IMR-90 (cell line): ENCODE data around the gene BMP4. TPM values are rescaled to one million over a fixed set of nuclear protein-coding genes. Genes with fewer than 3 reads are reported as not detected.

Source experiments
- ATAC-seq: fragments of 200-7000 bp; cut with Tn5 transposase; 2 replicates; pipeline ENCODE4 v1.9.1; 2020; ENCODE audit warnings: low read depth, mild to moderate bottlenecking, moderate library complexity
- BruUV-seq: library from RNA; stranded (reverse); fragments of 400-500 nt; replicated peaks from 2 replicates; lab custom pipeline; 2021; lab: Mats Ljungman, UMichigan
- CTCF ChIA-PET: fragments of 300-600 bp; formaldehyde crosslinking; extraction: SDS; loops from one replicate; lab custom pipeline; 2021; ENCODE audit warnings: antibody characterized with exemption; lab: Yijun Ruan, JAX
- POLR2A ChIA-PET: fragments of 300-600 bp; sonication (Branson Sonifier 250); formaldehyde crosslinking; loops from one replicate; lab custom pipeline; 2022; ENCODE audit warnings: antibody characterized with exemption; ENCODE audit not compliant: unreplicated experiment; lab: Charles Lee
- DNase-seq: peaks from one replicate; pipeline ENCODE4 v3.0.0; 2013
- H2AFZ ChIP-seq: replicated peaks from 2 replicates; pipeline ENCODE3; 2013; ENCODE audit warnings: low read length, mild to moderate bottlenecking; ENCODE audit not compliant: poor library complexity
- H2AK5ac ChIP-seq: 2 replicates; pipeline ENCODE4 v1.6.1; 2013; ENCODE audit warnings: low read depth, low read length, inconsistent platforms
- H2AK9ac ChIP-seq: replicated peaks from 2 replicates; pipeline ENCODE3; 2013; ENCODE audit warnings: mild to moderate bottlenecking, low read depth, low read length, moderate library complexity; ENCODE audit not compliant: poor library complexity
- H2BK120ac ChIP-seq: 2 replicates; pipeline ENCODE4 v1.6.1; 2013; ENCODE audit warnings: low read depth, low read length, inconsistent platforms
- H2BK15ac ChIP-seq: 3 replicates; pipeline ENCODE4 v1.6.1; 2013; ENCODE audit warnings: low read depth, low read length, inconsistent platforms
- H2BK20ac ChIP-seq: 2 replicates; pipeline ENCODE4 v1.6.1; 2013; ENCODE audit warnings: low read depth, mild to moderate bottlenecking, inconsistent platforms, low read length, moderate library complexity
- H2BK5ac ChIP-seq: 2 replicates; pipeline ENCODE4 v1.6.1; 2013; ENCODE audit warnings: mild to moderate bottlenecking, low read depth, low read length, inconsistent platforms; ENCODE audit not compliant: poor library complexity, severe bottlenecking
- H3K14ac ChIP-seq: replicated peaks from 2 replicates; pipeline ENCODE4 v1.6.1; 2013; ENCODE audit warnings: low read depth, low read length, inconsistent platforms
- H3K18ac ChIP-seq: 2 replicates; pipeline ENCODE4 v1.6.1; 2013; ENCODE audit warnings: low read depth, low read length, control low read depth
- H3K23ac ChIP-seq: 2 replicates; pipeline ENCODE4 v1.6.1; 2013; ENCODE audit warnings: low read depth, low read length, inconsistent platforms
- H3K27ac ChIP-seq: 2 replicates; pipeline ENCODE4 v1.5.1; 2013; ENCODE audit warnings: mild to moderate bottlenecking, control low read depth, low read length; ENCODE audit not compliant: insufficient read depth
- H3K27me3 ChIP-seq: 2 replicates; pipeline ENCODE4 v1.6.1; 2013; ENCODE audit warnings: low read length; ENCODE audit not compliant: control insufficient read depth, insufficient read depth
- H3K36me3 ChIP-seq: 2 replicates; pipeline ENCODE4 v1.6.1; 2013; ENCODE audit warnings: low read length, mixed read lengths; ENCODE audit not compliant: control insufficient read depth, insufficient read depth
- H3K4ac ChIP-seq: 2 replicates; pipeline ENCODE4 v1.6.1; 2013; ENCODE audit warnings: low read depth, low read length, inconsistent platforms
- H3K4me1 ChIP-seq: 2 replicates; pipeline ENCODE4 v1.6.1; 2013; ENCODE audit warnings: low read length, mixed read lengths; ENCODE audit not compliant: control insufficient read depth, insufficient read depth
- H3K4me2 ChIP-seq: 2 replicates; pipeline ENCODE4 v1.6.1; 2013; ENCODE audit warnings: low read depth, mild to moderate bottlenecking, control low read depth, low read length, moderate library complexity
- H3K4me3 ChIP-seq: 2 replicates; pipeline ENCODE4 v1.5.1; 2013; ENCODE audit warnings: low read depth, mild to moderate bottlenecking, control low read depth, low read length, moderate library complexity; ENCODE audit not compliant: insufficient read depth
- H3K56ac ChIP-seq: 2 replicates; pipeline ENCODE4 v1.6.1; 2013; ENCODE audit warnings: low read length, inconsistent platforms; ENCODE audit not compliant: insufficient read depth; ENCODE audit errors: extremely low read depth
- H3K79me1 ChIP-seq, 2 experiments: 2 replicates each; pipeline ENCODE4 v1.6.1; 2013; ENCODE audit warnings: low read length in 2 of 2, inconsistent platforms in 1 of 2, low read depth in 1 of 2
- H3K9ac ChIP-seq: 2 replicates; pipeline ENCODE4 v1.6.1; 2013; ENCODE audit warnings: low read depth, low read length, control low read depth
- H3K9me1 ChIP-seq: 2 replicates; pipeline ENCODE4 v1.6.1; 2013; ENCODE audit warnings: low read length, inconsistent platforms; ENCODE audit not compliant: insufficient read depth
- H3K9me3 ChIP-seq: 2 replicates; pipeline ENCODE4 v1.6.1; 2013; ENCODE audit warnings: low read length; ENCODE audit not compliant: control insufficient read depth, insufficient read depth
- H4K20me1 ChIP-seq: 2 replicates; pipeline ENCODE4 v1.6.1; 2013; ENCODE audit warnings: low read length, inconsistent platforms; ENCODE audit not compliant: insufficient read depth
- H4K5ac ChIP-seq: 2 replicates; pipeline ENCODE4 v1.6.1; 2013; ENCODE audit warnings: mild to moderate bottlenecking, low read depth, low read length, control low read depth
- H4K8ac ChIP-seq, 2 experiments: 2 replicates each; pipeline ENCODE4 v1.6.1; 2013; ENCODE audit warnings: low read depth in 2 of 2, low read length in 2 of 2, control low read depth in 1 of 2, inconsistent platforms in 1 of 2
- H4K91ac ChIP-seq: 2 replicates; pipeline ENCODE4 v1.6.1; 2013; ENCODE audit warnings: low read depth, low read length, inconsistent platforms; ENCODE audit not compliant: insufficient read depth
- BHLHE40 ChIP-seq: fragments of 150-350 bp; IDR thresholded peaks from 2 replicates; pipeline ENCODE4 v1.6.1; 2016; ENCODE audit warnings: mild to moderate bottlenecking, low read depth, low read length
- CEBPB ChIP-seq: IDR thresholded peaks from 2 replicates; pipeline ENCODE4 v1.6.1; 2012; ENCODE audit warnings: low read depth, low read length, improper control_type of control experiment
- MAZ ChIP-seq: IDR thresholded peaks from 2 replicates; pipeline ENCODE4 v1.6.1; 2012; ENCODE audit warnings: low read depth, mild to moderate bottlenecking, low read length, improper control_type of control experiment, moderate library complexity, borderline replicate concordance
- SMC3 ChIP-seq: fragments of 150-350 bp; IDR thresholded peaks from 2 replicates; pipeline ENCODE4 v1.6.1; 2016; ENCODE audit warnings: low read depth, mild to moderate bottlenecking, antibody characterized with exemption, low read length, moderate library complexity
- WGBS, 2 experiments: methylation state at CpG; one replicate each; pipeline versions ENCODE4 v1.1.5 to v1.1.7; 2013; ENCODE audit warnings: missing lambda C conversion rate in 2 of 2; ENCODE audit not compliant: insufficient read length in 1 of 2; ENCODE audit errors: extremely low coverage in 2 of 2; 5-methylcytosine and 5-hydroxymethylcytosine counted together
- dilution Hi-C: fragments of 300-500 bp; cut with HindIII; formaldehyde crosslinking; loops from one replicate; pipeline ENCODE4 v1.14.3; 2018; ENCODE audit warnings: low sequenced_read_pairs; ENCODE audit not compliant: unreplicated experiment
- in situ Hi-C: fragments of 300-500 bp; cut with MboI; formaldehyde crosslinking; loops from 3 replicates; pipeline ENCODE4 v1.14.3; 2019; ENCODE audit warnings: low sequenced_read_pairs, inconsistent platforms, mixed read lengths
- intact Hi-C: fragments of 100-400 bp; cut with micrococcal nuclease; formaldehyde crosslinking; loops from 2 replicates; pipeline ENCODE4 v1.10.0; 2022
- polyA plus RNA-seq, 3 experiments: library from polyadenylated mRNA; depleted of rRNA; stranded (reverse); fragments of >200 nt; gene quantifications; 2 replicates each; pipeline ENCODE4 v1.2.3, GENCODE V29; 2012; ENCODE audit warnings: low replicate concordance in 1 of 3
- total RNA-seq: library from RNA; depleted of rRNA; stranded (reverse); fragments of >200 nt; gene quantifications from 2 replicates; pipeline ENCODE4 v1.2.3, GENCODE V29; 2012
- TF ChIP-seq, protein P1 (sequence below): fragments of 150-350 bp; IDR thresholded peaks from 2 replicates; pipeline ENCODE4 v1.6.1; 2017; ENCODE audit warnings: mild to moderate bottlenecking, antibody characterized with exemption, low read length, low read depth

BMP4 gene
- total and polyA plus RNA-seq, 2 of the 4 experiments (the other 2 are of a cell fraction): 3.4 to 4.2 TPM

DNA sequence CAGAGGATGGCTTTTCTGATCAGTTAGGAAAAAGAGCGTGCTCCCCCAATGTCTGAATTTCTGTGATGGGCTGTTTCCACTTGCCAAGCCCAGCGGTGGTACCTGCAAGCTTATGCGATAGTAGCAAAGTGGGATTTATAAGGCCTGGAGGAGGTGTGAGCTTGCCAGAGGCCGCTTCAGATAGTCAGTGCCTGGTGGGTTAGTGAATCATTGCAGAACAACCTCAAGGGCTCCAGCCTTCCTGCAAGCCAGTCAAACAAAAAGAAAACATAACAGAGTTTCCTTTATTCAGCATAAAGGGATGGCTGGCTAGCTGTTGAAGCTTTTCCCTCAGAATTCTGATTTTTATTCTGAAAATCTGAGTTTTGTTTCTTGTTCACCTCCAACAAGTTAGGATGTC, 7.6 kb upstream of the BMP4 start:
- WGBS, 2 experiments: no CpG with 5 or more reads among the region's 4 CpGs
- H4K8ac ChIP-seq: no peak overlapping the region
- H3K4me3 ChIP-seq: no peak overlapping the region
- no peak overlapping the region for H2BK120ac ChIP-seq
- TF ChIP-seq MAZ (no peak), SMC3 (no peak), BHLHE40 (no peak), CEBPB (no peak)
- TF ChIP-seq, protein P1, sequence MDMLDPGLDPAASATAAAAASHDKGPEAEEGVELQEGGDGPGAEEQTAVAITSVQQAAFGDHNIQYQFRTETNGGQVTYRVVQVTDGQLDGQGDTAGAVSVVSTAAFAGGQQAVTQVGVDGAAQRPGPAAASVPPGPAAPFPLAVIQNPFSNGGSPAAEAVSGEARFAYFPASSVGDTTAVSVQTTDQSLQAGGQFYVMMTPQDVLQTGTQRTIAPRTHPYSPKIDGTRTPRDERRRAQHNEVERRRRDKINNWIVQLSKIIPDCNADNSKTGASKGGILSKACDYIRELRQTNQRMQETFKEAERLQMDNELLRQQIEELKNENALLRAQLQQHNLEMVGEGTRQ: no peak
- H2BK20ac ChIP-seq: no peak overlapping the region
- no peak overlapping the region for H3K27ac ChIP-seq
- no peaks in the 10 kb centered on the region for H4K20me1 ChIP-seq
- dilution Hi-C loops: no loop called here
- H2AFZ ChIP-seq: no peak overlapping the region
- H3K18ac ChIP-seq: no peak overlapping the region
- intact Hi-C loops: no loop called here
- H3K27me3 ChIP-seq: peaks cover 36% of the 10 kb centered on the region
- H2AK5ac ChIP-seq: no peak overlapping the region
- no peaks in the 10 kb centered on the region for H3K9me1 ChIP-seq
- peak; percentile 47 for DNase-seq
- no peak overlapping the region for H3K56ac ChIP-seq
- POLR2A ChIA-PET: no interaction called here
- H2BK15ac ChIP-seq: no peak overlapping the region
- H3K14ac ChIP-seq: no peak overlapping the region
- H2AK9ac ChIP-seq: no peak overlapping the region
- ATAC-seq: peak; percentile 61
- no peak overlapping the region for H3K23ac ChIP-seq
- H4K5ac ChIP-seq: no peak overlapping the region
- no TSS peak for BruUV-seq
- in situ Hi-C loops: no loop called here
- no peak overlapping the region for H2BK5ac ChIP-seq
- H3K4me1 ChIP-seq: no peaks in the 10 kb centered on the region; the same call in 1 of the 2 replicates
- H4K91ac ChIP-seq: no peak overlapping the region
- no peak overlapping the region for H3K4ac ChIP-seq
- no peak overlapping the region for H3K4me2 ChIP-seq
- no peaks in the 10 kb centered on the region for H3K79me1 ChIP-seq
- H3K9me3 ChIP-seq: no peaks in the 10 kb centered on the region
- CTCF ChIA-PET: interaction anchor here (1.0 to 1.2 kb wide), 2 partner anchors 424 to 639 kb away, joined by 3 read pairs; no protein-coding TSS in a partner anchor
- H3K36me3 ChIP-seq: no peaks in the 10 kb centered on the region
- no peak overlapping the region for H3K9ac ChIP-seq
